ENCODE results near the gene MBOAT7.
"Not testable (repeated sequence)": the region's sequence is repeated elsewhere in the genome, so short reads cannot be mapped to it uniquely, and the experiment has no call there.

Gene MBOAT7

GRCh38 chr19:54186351-54186750 lies 3.0 kb downstream of the MBOAT7 start:
- DNase-seq, result no peak

DNA sequence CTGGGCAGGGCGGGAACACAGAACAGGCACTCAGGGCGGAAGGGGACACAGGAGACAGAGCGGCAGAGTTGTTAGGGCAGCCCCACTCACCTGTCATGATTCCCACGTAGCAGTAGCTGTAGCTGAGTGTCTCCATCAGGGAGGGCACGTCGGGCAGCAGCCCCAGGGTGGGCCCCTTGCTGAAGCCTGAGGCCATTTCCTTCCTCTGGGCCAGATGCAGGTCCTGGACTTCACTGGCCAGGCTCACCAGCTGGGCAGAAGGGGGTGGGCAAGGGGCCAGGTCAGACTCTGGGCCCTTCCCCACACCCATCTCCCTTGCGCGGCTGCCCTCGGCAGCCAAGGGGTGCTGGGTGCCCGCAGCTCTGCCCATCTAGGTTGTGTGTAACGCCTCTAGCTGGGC lies 5.9 kb downstream of the MBOAT7 start:
- no peak for DNase-seq

DNA sequence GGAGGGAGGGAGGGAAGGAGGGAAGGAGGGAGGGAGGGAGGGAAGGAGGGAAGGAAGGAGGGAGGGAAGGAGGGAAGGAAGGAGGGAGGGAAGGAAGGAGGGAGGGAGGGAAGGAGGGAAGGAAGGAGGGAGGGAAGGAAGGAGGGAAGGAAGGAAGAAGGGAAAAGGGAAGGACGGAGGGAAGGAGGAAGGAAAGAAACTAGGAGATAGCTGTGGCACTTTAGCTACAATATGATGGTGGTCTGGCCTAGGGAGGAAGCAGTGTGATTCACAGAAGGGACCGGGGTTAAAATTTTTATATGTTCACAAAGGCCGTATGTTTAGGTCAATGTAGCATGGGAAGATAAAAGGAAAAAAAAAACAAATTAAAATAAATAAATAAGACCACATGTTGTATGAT lies 7.5 kb downstream of the MBOAT7 start:
- DNase-seq, result not testable (repeated sequence)

- no peak for DNase-seq
Measured at GRCh38 chr19:54180691-54181091, 8.7 kb downstream of the MBOAT7 start.

GRCh38 chr19:54179921-54180461 lies 9.4 kb downstream of the MBOAT7 start:
- no peak for DNase-seq

DNA sequence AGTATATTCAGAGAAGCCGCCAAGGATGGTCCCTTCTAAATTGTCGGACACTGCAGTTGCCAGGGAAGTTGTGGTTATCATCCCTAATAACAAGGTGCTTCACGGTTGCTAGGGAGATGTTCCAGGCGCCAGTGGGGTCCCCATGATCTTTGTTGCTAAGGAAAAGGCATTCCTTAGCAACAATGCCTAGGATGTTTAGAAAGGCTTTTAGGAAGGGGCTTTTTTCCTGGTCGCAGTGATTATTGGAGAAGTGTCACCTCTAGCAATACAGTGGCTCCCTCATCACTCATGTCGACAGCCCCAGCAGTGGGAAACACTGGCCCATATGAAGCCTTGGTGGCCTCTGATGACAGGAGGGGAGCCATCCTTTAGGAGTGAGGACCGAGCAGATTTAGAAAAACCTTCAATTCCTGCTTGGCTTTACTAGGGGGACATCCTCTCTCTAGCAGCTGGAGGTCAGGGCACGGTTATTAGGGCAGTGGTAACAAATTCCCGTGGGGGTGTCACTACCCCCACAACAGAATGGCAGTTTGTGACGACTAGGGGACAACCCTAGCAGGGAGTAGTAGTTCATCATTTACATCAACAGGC lies 10.0 kb downstream of the MBOAT7 start:
- DNase-seq, result no peak

- DNase-seq, result peak; percentile 29
Measured at GRCh38 chr19:54178581-54179261, 10.7 kb downstream of the MBOAT7 start.

GRCh38 chr19:54173951-54174834 lies 15.2 kb downstream of the MBOAT7 start:
- no peak for DNase-seq

- DNase-seq, result no peak
Measured at GRCh38 chr19:54173359-54173699, 16.1 kb downstream of the MBOAT7 start.

GRCh38 chr19:54172471-54173358 lies 16.7 kb downstream of the MBOAT7 start, which contains the start of gene TMC4:
TMC4 (minus strand) TSS chr19:54173160; CDS start chr19:54173117, 43 bp downstream.
- DNase-seq, result no peak

GRCh38 chr19:54171736-54172431 lies 17.5 kb downstream of the MBOAT7 start:
- not testable (repeated sequence) for DNase-seq

- DNase-seq, result no peak
Measured at GRCh38 chr19:54169149-54169740, 20.1 kb downstream of the MBOAT7 start.

DNA sequence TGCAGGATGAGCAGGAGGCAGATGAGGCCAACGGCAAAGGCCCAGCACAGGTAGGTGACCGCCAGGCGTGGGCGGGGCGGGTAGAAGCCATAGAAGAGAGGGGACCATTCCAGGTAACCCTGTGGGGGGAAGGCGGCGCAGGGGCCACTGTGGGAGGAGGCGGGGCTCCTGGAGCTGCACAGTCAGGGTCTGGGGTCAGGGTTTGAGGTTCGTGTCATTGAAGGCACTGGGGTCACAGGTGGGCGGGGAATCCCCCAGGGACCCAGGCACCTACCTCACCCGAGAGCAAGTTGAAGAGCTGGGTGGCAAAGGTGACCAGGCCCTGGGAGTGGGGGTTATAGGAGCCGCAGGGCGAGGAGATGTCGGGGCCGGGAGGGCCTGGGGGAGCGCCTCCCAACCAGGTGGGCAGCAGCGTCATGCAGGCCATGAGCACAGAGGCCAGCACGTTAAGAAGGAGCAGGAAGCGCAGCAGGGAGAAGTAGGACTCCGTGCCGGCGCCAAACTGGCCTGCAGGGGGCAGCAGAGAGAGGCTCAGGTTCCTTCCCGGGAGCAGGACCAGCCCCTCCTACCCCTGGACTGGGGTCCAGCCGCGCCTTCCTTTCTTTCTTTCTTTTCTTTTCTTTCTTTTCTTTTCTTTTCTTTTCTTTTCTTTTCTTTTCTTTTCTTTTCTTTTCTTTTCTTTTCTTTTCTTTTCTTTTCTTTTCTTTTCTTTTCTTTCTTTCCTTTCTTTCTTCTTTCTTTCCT lies 21.0 kb downstream of the MBOAT7 start:
- peak; percentile 97 for DNase-seq

DNA sequence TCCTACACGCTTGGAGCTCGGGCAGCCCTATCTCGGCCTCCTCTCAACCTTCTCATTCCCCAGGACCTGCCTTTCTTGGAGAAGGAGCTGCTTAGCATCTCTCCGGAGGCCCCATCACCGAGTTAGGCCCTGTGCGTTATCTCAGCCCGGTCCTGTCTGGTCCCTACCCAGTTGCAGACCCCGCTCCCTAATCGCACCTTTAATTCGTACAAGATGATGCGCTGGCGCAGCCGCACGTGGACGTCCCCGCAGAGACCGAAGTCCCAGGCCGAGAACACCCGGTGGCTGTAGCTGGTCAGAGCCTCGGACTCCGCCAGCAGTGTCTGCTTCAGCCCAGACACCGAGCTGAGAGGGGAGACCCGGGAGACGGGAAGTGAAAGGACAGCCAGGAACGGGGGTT lies 24.2 kb downstream of the MBOAT7 start:
- DNase-seq, result no peak

DNA sequence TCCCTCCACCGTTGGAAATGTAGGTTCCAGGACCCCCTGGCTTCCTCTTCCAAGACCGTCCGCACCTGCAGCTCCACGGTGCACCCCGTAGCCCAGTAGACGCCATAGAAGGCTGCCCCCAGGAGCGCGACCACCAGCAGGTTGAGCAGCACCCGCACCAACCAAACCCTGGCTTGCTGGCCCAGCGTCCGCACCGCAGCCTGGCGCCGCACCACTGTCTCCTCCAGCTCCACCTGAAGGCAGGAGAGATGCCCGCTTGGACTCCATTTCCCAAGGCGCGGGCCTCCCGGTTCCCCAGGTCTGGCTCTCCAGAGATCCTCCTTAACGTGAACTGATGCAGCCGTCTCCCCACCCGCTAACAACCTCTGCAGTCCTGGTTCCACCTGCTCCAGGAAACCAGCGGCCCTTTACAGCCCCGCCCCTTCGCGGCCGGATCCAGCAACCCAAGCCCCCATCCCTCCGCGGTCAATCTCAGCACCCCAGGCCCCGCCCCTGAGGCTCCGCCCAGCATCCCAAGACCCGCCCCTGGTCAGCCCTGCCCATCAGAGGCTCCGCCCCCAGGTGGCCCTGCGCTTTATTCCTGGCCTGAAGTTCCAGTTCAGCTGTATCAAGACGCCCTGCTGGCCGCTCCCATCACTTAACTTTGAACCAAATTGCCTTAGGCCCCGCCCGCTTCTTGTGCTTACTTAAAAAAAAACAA lies 24.9 kb downstream of the MBOAT7 start:
- peak; percentile 44 for DNase-seq

- DNase-seq, result no peak
Measured at GRCh38 chr19:54162884-54163283, 26.5 kb downstream of the MBOAT7 start.

DNA sequence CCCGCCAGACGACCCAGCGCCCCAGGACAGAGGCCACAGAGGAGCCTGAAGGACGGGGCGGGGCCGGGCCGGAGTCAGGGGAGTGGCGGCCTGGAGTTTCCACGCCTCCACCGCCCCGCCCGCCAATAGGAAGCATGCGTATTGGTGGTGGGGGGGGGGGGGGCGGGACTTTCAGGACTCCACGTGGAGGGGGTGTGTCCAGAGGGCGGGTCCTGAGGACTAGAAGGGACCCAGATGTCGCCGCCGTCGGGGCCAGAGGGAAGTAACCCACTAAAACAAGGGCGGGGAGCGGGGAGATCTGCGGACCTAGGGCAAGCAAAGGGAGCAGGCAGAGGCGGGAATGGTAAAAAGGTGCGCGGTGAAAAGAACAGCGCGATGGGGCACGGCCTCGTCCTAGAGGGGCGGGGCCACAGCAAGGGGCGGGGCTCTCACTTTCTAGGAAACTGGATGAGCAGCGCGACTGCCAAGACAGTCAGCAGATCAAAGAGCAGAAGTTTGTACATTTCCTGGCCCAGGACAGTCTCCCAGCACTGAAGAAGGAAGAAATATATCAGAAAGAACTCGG lies 27.1 kb downstream of the MBOAT7 start:
- DNase-seq, result peak; percentile 99

- DNase-seq, result no peak
Measured at GRCh38 chr19:54160854-54161253, 28.5 kb downstream of the MBOAT7 start.

- DNase-seq, result peak; percentile 66
Measured at GRCh38 chr19:54160182-54160811, 29.1 kb downstream of the MBOAT7 start.

Data from OCI-M1 (cell line).